Embryonic facial prominence (tissue), 1 donor: Measurements from ENCODE around the gene PPFIBP1.
"Not testable (repeated sequence)": the region's sequence is repeated elsewhere in the genome, so short reads cannot be mapped to it uniquely, and the experiment has no call there.

Experiments used
- DNase-seq: peaks from one replicate; pipeline ENCODE4 v3.0.0-alpha.2; 2016; ENCODE audit errors: extremely low spot score

Gene PPFIBP1

GRCh38 chr12:27709932-27710591 lies 186.1 kb downstream of the PPFIBP1 start:
- DNase-seq, result peak; percentile 25

- peak; percentile 87 for DNase-seq
Measured at GRCh38 chr12:27710592-27711316, 186.7 kb downstream of the PPFIBP1 start, which contains the start of gene MRPS35. MRPS35 (plus strand) TSS chr12:27710832; CDS start chr12:27710844, 12 bp downstream.

GRCh38 chr12:27711317-27711682 lies 187.3 kb downstream of the PPFIBP1 start:
- DNase-seq, result no peak

- no peak for DNase-seq
Measured at GRCh38 chr12:27711967-27712366, 188.0 kb downstream of the PPFIBP1 start.

- DNase-seq, result no peak
Measured at GRCh38 chr12:27723212-27723611, 199.2 kb downstream of the PPFIBP1 start.

GRCh38 chr12:27730097-27730588 lies 206.1 kb downstream of the PPFIBP1 start:
- DNase-seq, result no peak

GRCh38 chr12:27732281-27732680 lies 208.3 kb downstream of the PPFIBP1 start:
- DNase-seq, result no peak

GRCh38 chr12:27733052-27733656 lies 209.1 kb downstream of the PPFIBP1 start:
- DNase-seq, result peak; percentile 21

GRCh38 chr12:27733791-27734190 lies 209.8 kb downstream of the PPFIBP1 start:
- DNase-seq, result no peak

GRCh38 chr12:27734321-27734720 lies 210.3 kb downstream of the PPFIBP1 start:
- DNase-seq, result not testable (repeated sequence)

- no peak for DNase-seq
Measured at GRCh38 chr12:27743601-27744000, 219.6 kb downstream of the PPFIBP1 start.
